ENCODE data around the gene HNRNPH1. TPM values are rescaled to one million over a fixed set of nuclear protein-coding genes. Genes with fewer than 3 reads are reported as not detected.

HNRNPH1 gene
- total RNA-seq, 1 experiment from 2014 or later: 972 TPM

DNA sequence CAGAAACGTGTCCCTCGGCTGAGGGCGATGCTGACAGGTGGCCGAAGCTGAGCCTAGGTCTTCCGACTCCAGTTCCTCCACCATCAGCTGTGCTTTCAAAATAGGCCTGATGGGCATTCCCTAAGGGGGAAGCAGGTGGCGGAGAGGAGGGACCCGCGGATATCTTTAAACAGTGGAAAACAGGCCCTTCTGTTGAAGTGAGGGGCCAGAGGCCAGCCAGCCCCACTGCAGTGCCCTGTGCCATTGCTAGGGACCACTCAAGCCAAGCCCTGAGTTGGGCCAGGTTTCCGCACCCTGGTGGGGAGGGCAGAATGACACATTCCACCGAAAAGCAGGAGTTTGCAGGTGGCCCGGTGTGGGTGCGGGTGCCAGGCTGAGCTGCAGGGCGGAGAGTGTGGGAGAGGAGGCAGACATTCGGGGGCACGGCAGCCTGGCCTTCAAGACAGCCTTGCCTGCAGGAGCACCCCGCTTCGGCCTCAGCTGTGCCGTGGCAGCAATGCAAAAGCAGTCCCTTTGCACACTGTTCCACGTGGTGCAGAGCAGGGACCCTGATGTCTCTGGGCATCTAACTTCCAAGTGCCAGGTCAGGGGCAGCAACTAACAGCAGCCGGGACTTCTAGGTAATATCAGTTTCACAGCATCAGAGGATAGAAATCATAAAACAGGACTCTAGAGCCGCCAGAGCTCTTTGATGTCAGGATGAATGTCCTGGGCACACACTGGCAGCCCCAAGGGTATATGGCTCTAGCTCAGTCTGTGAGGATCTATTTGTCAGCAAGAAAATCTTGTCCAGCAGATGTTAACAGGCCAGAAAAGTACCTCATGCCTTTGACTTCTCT is 17.2 kb downstream of the HNRNPH1 start:
- TF ChIP-seq EZH2 (IDR thresholded peaks at IDR 0.05; ENCODE audit: borderline replicate concordance, low read depth, low read length, poor library complexity, severe bottlenecking): no peak
- TF ChIP-seq, protein P1, sequence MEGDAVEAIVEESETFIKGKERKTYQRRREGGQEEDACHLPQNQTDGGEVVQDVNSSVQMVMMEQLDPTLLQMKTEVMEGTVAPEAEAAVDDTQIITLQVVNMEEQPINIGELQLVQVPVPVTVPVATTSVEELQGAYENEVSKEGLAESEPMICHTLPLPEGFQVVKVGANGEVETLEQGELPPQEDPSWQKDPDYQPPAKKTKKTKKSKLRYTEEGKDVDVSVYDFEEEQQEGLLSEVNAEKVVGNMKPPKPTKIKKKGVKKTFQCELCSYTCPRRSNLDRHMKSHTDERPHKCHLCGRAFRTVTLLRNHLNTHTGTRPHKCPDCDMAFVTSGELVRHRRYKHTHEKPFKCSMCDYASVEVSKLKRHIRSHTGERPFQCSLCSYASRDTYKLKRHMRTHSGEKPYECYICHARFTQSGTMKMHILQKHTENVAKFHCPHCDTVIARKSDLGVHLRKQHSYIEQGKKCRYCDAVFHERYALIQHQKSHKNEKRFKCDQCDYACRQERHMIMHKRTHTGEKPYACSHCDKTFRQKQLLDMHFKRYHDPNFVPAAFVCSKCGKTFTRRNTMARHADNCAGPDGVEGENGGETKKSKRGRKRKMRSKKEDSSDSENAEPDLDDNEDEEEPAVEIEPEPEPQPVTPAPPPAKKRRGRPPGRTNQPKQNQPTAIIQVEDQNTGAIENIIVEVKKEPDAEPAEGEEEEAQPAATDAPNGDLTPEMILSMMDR (conservative IDR thresholded peaks at IDR 0.05; ENCODE audit: low read depth, low read length): no peak
- ChIA-PET CTCF (no interaction called here), POLR2A (ENCODE audit: low non-redundant PET) (no interaction called here)
- Histone ChIP-seq H3K9me3 (ENCODE audit: low read depth, low read length, poor library complexity, severe bottlenecking) (no peaks in the 10 kb centered on the region), H3K4me1 (ENCODE audit: insufficient read depth, low read length, poor library complexity, severe bottlenecking) (no peaks in the 10 kb centered on the region), H3K36me3 (ENCODE audit: insufficient read depth, low read length, poor library complexity, severe bottlenecking) (peaks cover 45% of the 10 kb centered on the region), H3K27me3 (replicated peaks; ENCODE audit: insufficient read depth, low read depth, low read length, poor library complexity) (no peaks in the 10 kb centered on the region), H3K4me3 (ENCODE audit: low read depth, low read length, poor library complexity, severe bottlenecking) (no peak overlapping the region), H3K27ac (ENCODE audit: low read depth, low read length, poor library complexity, severe bottlenecking) (no peak overlapping the region)
- intact Hi-C loops (cut with micrococcal nuclease; ENCODE audit: unreplicated experiment): no loop called here
- no peak for DNase-seq (ENCODE audit: low spot score)
- no TSS peak for BruUV-seq (replicated peaks)

DNA sequence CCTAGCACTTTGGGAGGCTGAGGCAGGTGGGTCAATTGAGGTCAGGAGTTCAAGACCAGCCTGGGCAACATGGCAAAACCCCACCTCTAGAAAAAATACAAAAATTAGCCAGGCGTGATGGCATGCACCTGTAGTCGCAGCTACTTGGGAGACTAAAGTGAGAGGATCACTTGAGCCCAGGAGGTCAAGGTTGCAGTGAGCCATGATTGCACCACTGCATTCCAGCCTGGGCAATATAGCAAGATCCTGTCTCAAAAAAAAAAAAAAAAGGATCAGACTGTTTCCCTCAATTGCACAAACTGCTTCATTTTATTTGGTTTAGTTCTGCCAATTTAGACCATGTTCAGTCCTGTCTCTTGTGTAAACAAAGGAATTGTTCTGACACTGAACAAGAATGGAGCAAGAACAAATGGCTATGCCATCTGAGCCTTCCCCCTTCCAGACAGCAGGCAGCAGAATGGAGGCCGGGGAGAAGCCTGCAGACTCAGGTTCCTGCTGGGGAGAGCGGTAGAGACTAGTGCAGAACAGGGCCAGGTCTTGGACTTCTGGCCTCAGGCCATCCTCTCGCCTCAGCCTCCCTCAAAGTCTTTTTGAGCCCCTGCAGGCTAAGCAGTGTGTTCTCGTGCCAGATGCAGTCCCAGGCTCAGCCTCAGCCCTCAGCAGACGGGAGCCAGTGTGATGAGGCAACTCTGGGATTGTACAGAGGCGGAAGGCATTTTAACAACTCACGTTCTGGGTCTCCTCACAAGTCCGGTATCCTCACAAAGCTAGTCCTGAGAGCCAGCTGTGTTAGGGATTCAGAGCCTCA is 18.2 kb downstream of the HNRNPH1 start:
- intact Hi-C loops (cut with micrococcal nuclease; ENCODE audit: unreplicated experiment): no loop called here
- TF ChIP-seq EZH2 (IDR thresholded peaks at IDR 0.05; ENCODE audit: borderline replicate concordance, low read depth, low read length, poor library complexity, severe bottlenecking): no peak
- TF ChIP-seq, protein P1 (conservative IDR thresholded peaks at IDR 0.05; ENCODE audit: low read depth, low read length): no peak
- Histone ChIP-seq H3K9me3 (ENCODE audit: low read depth, low read length, poor library complexity, severe bottlenecking) (no peaks in the 10 kb centered on the region), H3K36me3 (ENCODE audit: insufficient read depth, low read length, poor library complexity, severe bottlenecking) (peaks cover 36% of the 10 kb centered on the region), H3K4me1 (ENCODE audit: insufficient read depth, low read length, poor library complexity, severe bottlenecking) (no peaks in the 10 kb centered on the region), H3K4me3 (ENCODE audit: low read depth, low read length, poor library complexity, severe bottlenecking) (no peak overlapping the region), H3K27ac (ENCODE audit: low read depth, low read length, poor library complexity, severe bottlenecking) (no peak overlapping the region), H3K27me3 (replicated peaks; ENCODE audit: insufficient read depth, low read depth, low read length, poor library complexity) (no peaks in the 10 kb centered on the region)
- no TSS peak for BruUV-seq (replicated peaks)
- POLR2A ChIA-PET (ENCODE audit: low non-redundant PET): no interaction called here
- CTCF ChIA-PET: no interaction called here
- DNase-seq (ENCODE audit: low spot score): no peak

DNA sequence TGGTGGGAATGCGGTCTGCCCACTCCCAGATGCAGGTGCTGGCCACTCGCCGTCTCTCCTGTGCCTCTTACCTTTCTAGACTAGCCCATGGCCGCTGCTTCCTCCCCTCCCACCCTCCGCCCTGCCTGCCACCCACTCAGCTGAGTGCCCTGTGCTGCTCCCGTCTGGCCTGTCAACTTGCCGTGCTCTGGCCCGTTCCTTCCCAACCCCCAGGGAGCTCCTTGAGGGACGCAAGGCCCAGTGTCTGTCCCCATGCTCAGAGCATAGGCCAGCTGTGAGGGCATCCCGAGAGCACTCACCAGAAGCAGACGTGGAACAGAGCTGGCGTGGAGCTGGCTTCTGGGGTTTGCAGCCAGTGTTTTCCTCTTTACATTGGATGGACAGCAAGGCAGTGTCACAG is 20.2 kb downstream of the HNRNPH1 start:
- peaks cover 36% of the 10 kb centered on the region for H3K36me3 ChIP-seq (ENCODE audit: insufficient read depth, low read length, poor library complexity, severe bottlenecking)
- DNase-seq (ENCODE audit: low spot score): no peak
- H3K9me3 ChIP-seq (ENCODE audit: low read depth, low read length, poor library complexity, severe bottlenecking): no peaks in the 10 kb centered on the region
- no peaks in the 10 kb centered on the region for H3K4me1 ChIP-seq (ENCODE audit: insufficient read depth, low read length, poor library complexity, severe bottlenecking)
- BruUV-seq (replicated peaks): no TSS peak
- no peak overlapping the region for H3K27ac ChIP-seq (ENCODE audit: low read depth, low read length, poor library complexity, severe bottlenecking)
- intact Hi-C loops (cut with micrococcal nuclease; ENCODE audit: unreplicated experiment): no loop called here
- no peaks in the 10 kb centered on the region for H3K27me3 ChIP-seq (replicated peaks; ENCODE audit: insufficient read depth, low read depth, low read length, poor library complexity)
- ChIA-PET POLR2A (ENCODE audit: low non-redundant PET) (no interaction called here), CTCF (no interaction called here)
- H3K4me3 ChIP-seq (ENCODE audit: low read depth, low read length, poor library complexity, severe bottlenecking): no peak overlapping the region
- TF ChIP-seq, protein P1 (conservative IDR thresholded peaks at IDR 0.05; ENCODE audit: low read depth, low read length): no peak
- TF ChIP-seq EZH2 (IDR thresholded peaks at IDR 0.05; ENCODE audit: borderline replicate concordance, low read depth, low read length, poor library complexity, severe bottlenecking): no peak
